A673 (cell line): ENCODE results near the gene ZNF75A.

Source experiments
- EZH2 ChIP-seq: fragments of 200-600 bp; sonication (generic); IDR thresholded peaks from 2 replicates; pipeline ENCODE4 v1.6.1; 2017; ENCODE audit warnings: borderline replicate concordance, low read depth, mild to moderate bottlenecking, mixed read lengths, antibody characterized with exemption, low read length; ENCODE audit not compliant: poor library complexity, severe bottlenecking
- TF ChIP-seq, protein P1 (sequence below): fragments of 300-800, 200-600 bp; sonication (generic); conservative IDR thresholded peaks from 2 replicates; pipeline ENCODE4 v1.5.1; 2017; ENCODE audit warnings: low read depth, mild to moderate bottlenecking, antibody characterized with exemption, low read length, moderate library complexity, mixed read lengths

DNA sequence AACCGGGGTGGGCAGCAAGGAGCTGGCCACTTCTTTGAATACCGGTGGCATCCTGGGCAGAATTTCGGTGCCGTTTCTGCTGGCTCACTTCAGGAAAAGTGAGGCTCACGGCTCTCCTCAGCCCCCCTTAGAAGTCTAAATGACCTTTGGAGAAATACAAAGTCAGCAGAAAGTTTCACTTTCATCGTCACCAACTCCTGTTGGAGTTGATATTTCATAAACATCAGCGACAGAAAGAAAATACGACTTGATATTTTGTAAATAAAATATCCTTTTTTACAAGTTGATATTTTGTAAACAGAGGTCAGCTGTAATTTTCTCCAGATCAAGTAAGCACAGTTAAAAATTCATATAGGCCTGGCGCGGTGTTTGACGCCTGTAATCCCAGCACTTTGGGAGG lies 781 bp downstream of the ZNF75A start:
- TF ChIP-seq, protein P1, sequence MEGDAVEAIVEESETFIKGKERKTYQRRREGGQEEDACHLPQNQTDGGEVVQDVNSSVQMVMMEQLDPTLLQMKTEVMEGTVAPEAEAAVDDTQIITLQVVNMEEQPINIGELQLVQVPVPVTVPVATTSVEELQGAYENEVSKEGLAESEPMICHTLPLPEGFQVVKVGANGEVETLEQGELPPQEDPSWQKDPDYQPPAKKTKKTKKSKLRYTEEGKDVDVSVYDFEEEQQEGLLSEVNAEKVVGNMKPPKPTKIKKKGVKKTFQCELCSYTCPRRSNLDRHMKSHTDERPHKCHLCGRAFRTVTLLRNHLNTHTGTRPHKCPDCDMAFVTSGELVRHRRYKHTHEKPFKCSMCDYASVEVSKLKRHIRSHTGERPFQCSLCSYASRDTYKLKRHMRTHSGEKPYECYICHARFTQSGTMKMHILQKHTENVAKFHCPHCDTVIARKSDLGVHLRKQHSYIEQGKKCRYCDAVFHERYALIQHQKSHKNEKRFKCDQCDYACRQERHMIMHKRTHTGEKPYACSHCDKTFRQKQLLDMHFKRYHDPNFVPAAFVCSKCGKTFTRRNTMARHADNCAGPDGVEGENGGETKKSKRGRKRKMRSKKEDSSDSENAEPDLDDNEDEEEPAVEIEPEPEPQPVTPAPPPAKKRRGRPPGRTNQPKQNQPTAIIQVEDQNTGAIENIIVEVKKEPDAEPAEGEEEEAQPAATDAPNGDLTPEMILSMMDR, result no peak
- no peak for TF ChIP-seq EZH2
